ENCODE data around the gene LRRC23. TPM values are rescaled to one million over a fixed set of nuclear protein-coding genes. Genes with fewer than 3 reads are reported as not detected.

LRRC23 gene
- total and polyA plus RNA-seq, 9 of the 15 experiments (the other 6 are each of a cell fraction or from before 2014, with no cell fraction given): 2.2 to 7.0 (median 3.0) TPM

- TF ChIP-seq RBM25 (IDR thresholded peaks at IDR 0.05; ENCODE audit: low read depth, low read length, severe bottlenecking): no peak
- TF ChIP-seq POLR2G (IDR thresholded peaks at IDR 0.05; ENCODE audit: low read depth, low read length): peak; percentile 76; the same call in 1 of the 2 replicates
- TF ChIP-seq MBD2 (IDR thresholded peaks at IDR 0.05; ENCODE audit: borderline replicate concordance, low read depth): 0 out of 2 replicates have a peak, but pooled peaks have one; percentile 10
- no peak for TF ChIP-seq OTX1 (CRISPR knock-in tag; IDR thresholded peaks at IDR 0.05)
- TF ChIP-seq ZFPM2 (CRISPR knock-in tag; IDR thresholded peaks at IDR 0.05): no peak
- peak; percentile 30 to 96 (median 82); a peak in 5 of 6 replicates for TF ChIP-seq ZBTB11 (CRISPR knock-in tag; IDR thresholded peaks at IDR 0.05)
- TF ChIP-seq MAFF (IDR thresholded peaks at IDR 0.05; ENCODE audit: low read length): peak; percentile 79
- TF ChIP-seq RBFOX2 (IDR thresholded peaks at IDR 0.05; ENCODE audit: low read depth, low read length): peak; percentile 80
- TF ChIP-seq POLR2AphosphoS5 (IDR thresholded peaks at IDR 0.05; ENCODE audit: control insufficient read depth, insufficient read depth, low read depth, low read length): peak; percentile 66; the same call in 1 of the 2 replicates
- no peak for TF ChIP-seq CBFA2T2 (conservative IDR thresholded peaks at IDR 0.05)
- 0 out of 2 replicates have a peak, but pooled peaks have one; percentile 42 for TF ChIP-seq HDAC2 (IDR thresholded peaks at IDR 0.05)
- peak; percentile 30; the same call in 1 of the 2 replicates for TF ChIP-seq GTF2E2 (tag; IDR thresholded peaks at IDR 0.05)
- no peak for TF ChIP-seq ZNF785 (CRISPR knock-in tag; IDR thresholded peaks at IDR 0.05)
- TF ChIP-seq ZFP36 (IDR thresholded peaks at IDR 0.05; ENCODE audit: low read depth, low read length, partially characterized antibody): peak; percentile 38
- TF ChIP-seq YY1 (IDR thresholded peaks at IDR 0.05; ENCODE audit: borderline replicate concordance in 1 of 3, control insufficient read depth in 1 of 3, extremely low read depth in 1 of 3, insufficient read depth in 3 of 3, insufficient read length in 1 of 3, insufficient replicate concordance in 2 of 3, low read depth in 1 of 3, low read length in 2 of 3): peak in 1 of 3 experiments; percentile 34
- no peak for TF ChIP-seq RBM17 (IDR thresholded peaks at IDR 0.05; ENCODE audit: borderline replicate concordance, low read depth, low read length)
- peak; percentile 94 for TF ChIP-seq ETV5 (CRISPR knock-in tag; IDR thresholded peaks at IDR 0.05; ENCODE audit: low read depth)
- 0 out of 2 replicates have a peak, but pooled peaks have one; percentile 71 for TF ChIP-seq CBX1 (IDR thresholded peaks at IDR 0.05; ENCODE audit: low read depth)
- TF ChIP-seq ETS1 (conservative IDR thresholded peaks at IDR 0.05; ENCODE audit: control insufficient read depth, low read depth, low read length): 0 out of 2 replicates have a peak, but pooled peaks have one; percentile 41
- TF ChIP-seq HNRNPK (IDR thresholded peaks at IDR 0.05; ENCODE audit: low read depth, low read length, poor library complexity, severe bottlenecking): no peak
- no peak for TF ChIP-seq PHTF2 (CRISPR knock-in tag; IDR thresholded peaks at IDR 0.05)
- TF ChIP-seq SP1 (CRISPR knock-in tag; IDR thresholded peaks at IDR 0.05): peak; percentile 41; the same call in 1 of the 2 replicates
- peak; percentile 82 for TF ChIP-seq MAFK (IDR thresholded peaks at IDR 0.05; ENCODE audit: low read length)
Observed at GRCh38 chr12:6961695-6962284, 57.2 kb downstream of the LRRC23 start (continued).
